Skeletal muscle tissue (tissue), 4 donors: ENCODE data around the gene PTPN12. TPM values are rescaled to one million over a fixed set of nuclear protein-coding genes. Genes with fewer than 3 reads are reported as not detected.

Experiments
- H3K27ac ChIP-seq: one replicate; pipeline ENCODE4 v1.7.0; 2013; ENCODE audit warnings: mild to moderate bottlenecking, low read depth, low read length, inconsistent platforms
- H3K27me3 ChIP-seq, 3 donors: one replicate each; pipeline ENCODE4 v1.7.0; 2013; ENCODE audit warnings: low read length in 3 of 3; ENCODE audit not compliant: control insufficient read depth in 3 of 3, insufficient read depth in 3 of 3
- H3K36me3 ChIP-seq, 3 donors: one replicate each; pipeline ENCODE4 v1.7.0; 2013; ENCODE audit warnings: low read length in 3 of 3; ENCODE audit not compliant: control insufficient read depth in 3 of 3, insufficient read depth in 3 of 3
- H3K4me1 ChIP-seq, 3 donors: one replicate each; pipeline ENCODE4 v1.7.0; 2013; ENCODE audit warnings: low read length in 3 of 3, mild to moderate bottlenecking in 3 of 3; ENCODE audit not compliant: control insufficient read depth in 3 of 3, insufficient read depth in 3 of 3
- H3K4me3 ChIP-seq, 3 donors: one replicate each; pipeline ENCODE4 v1.7.0; 2013; ENCODE audit warnings: low read length in 3 of 3
- H3K9ac ChIP-seq, 3 donors: one replicate each; pipeline ENCODE4 v1.7.0; 2013; ENCODE audit warnings: low read length in 3 of 3, mild to moderate bottlenecking in 3 of 3, moderate library complexity in 2 of 3, low read depth in 1 of 3
- H3K9me3 ChIP-seq, 3 donors: one replicate each; pipeline ENCODE4 v1.7.0; 2013; ENCODE audit warnings: low read length in 3 of 3; ENCODE audit not compliant: control insufficient read depth in 3 of 3
- total RNA-seq: library from RNA; depleted of rRNA; stranded (reverse); fragments of >200 nt; gene quantifications from one replicate; pipeline ENCODE4 v1.2.3, GENCODE V29; 2014
- donor health status: Osteomylitis.

The PTPN12 gene
- total RNA-seq, 1 donor from 2014 or later, result 93.9 TPM

DNA sequence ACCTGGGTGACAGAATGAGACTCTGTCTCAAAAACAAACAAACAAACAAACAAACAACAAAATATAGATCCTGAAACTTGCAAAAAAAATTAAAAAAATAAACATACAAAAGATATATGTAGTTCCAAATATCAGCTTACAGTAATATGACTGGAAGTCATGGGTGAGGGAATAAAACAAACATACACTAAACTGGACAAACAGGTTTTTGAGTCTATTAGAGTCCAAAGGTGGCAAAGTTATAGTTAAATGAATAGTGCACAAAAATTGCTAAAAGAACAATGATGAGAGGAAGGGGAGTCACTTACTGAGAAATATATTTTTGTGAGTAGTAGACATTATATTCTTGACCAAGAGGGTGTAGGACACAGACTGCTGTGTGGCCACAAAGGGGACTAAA is 142.5 kb downstream of the PTPN12 start:
- H3K4me3 ChIP-seq, result no peak overlapping the region
- no peaks in the 10 kb centered on the region for H3K27me3 ChIP-seq
- no peak overlapping the region for H3K27ac ChIP-seq
- peaks cover 5 to 9% (median 7%) of the 10 kb centered on the region in 3 donors for H3K36me3 ChIP-seq
- no peak overlapping the region for H3K9ac ChIP-seq
- H3K4me1 ChIP-seq, result no peaks in the 10 kb centered on the region
- no peaks in the 10 kb centered on the region for H3K9me3 ChIP-seq

DNA sequence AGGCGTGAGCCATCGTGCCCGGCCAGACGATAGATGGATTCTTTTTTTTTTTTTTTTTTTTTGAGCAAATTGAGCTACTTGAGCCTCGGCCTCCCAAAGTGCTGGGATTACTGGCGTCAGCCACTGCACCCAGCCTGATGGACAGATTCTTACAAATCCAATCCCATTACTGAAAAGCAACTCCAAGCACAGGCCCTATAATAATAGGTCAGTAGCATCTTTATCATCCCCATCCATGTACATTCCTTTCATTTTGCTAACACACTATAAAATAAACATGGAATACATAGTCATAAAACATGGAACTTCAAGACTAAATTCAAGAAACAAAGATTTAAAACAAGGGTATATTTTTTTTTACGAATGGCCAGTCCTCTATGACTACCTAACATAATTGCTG is 143.2 kb downstream of the PTPN12 start:
- Histone ChIP-seq H3K27me3 (no peaks in the 10 kb centered on the region), H3K27ac (no peak overlapping the region), H3K36me3 (peaks cover 5 to 9% (median 7%) of the 10 kb centered on the region in 3 donors), H3K9me3 (no peaks in the 10 kb centered on the region), H3K4me3 (no peak overlapping the region), H3K4me1 (peaks cover 0 to 2% (median 1%) of the 10 kb centered on the region in 3 donors), H3K9ac (no peak overlapping the region)

DNA sequence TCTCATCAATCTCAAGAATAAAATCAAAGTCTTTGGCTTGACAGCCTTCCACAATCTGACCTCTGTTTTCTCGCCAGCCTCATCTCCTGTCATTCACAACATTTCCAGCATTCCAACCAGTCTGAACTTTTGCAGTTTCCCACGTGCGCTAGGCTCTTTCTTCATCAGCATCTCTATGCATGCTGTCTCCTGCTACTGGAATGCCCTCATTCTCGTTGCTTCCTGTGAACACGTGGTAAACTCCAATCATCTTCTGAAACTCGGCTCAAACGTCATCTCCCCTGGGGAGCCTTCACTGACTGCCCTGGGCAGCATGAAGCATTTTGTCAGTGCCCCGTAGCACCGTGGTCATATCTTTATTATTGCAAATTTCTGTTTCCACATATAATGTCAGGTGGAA is 146.9 kb downstream of the PTPN12 start:
- Histone ChIP-seq H3K9me3 (no peaks in the 10 kb centered on the region), H3K4me3 (no peak overlapping the region), H3K36me3 (peaks cover 5 to 9% (median 7%) of the 10 kb centered on the region in 3 donors), H3K9ac (no peak overlapping the region), H3K27me3 (no peaks in the 10 kb centered on the region), H3K27ac (no peak overlapping the region), H3K4me1 (peaks cover 0 to 4% (median 4%) of the 10 kb centered on the region in 3 donors)

DNA sequence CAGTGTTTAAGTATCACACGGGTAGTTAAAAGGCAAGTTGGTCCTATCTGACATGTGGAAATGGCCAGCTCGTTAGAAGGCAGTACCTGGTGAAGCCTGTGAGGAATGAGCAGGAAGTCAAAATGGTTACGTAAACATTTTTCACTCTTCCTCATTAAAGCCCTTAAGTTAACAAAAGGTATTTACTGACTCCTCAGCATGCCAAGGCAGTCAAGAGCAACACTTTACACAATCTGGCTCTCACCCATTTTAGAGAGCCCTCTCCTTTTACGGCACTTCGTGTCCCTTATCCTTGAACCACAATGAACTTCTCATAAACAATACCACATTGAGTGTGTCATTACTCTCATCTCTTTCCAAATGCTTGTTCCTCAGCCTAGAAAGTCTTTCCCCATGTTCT is 148.1 kb downstream of the PTPN12 start:
- Histone ChIP-seq H3K27me3 (no peaks in the 10 kb centered on the region), H3K4me1 (peaks cover 2 to 4% (median 4%) of the 10 kb centered on the region in 3 donors), H3K4me3 (no peak overlapping the region), H3K36me3 (peaks cover 5 to 9% (median 7%) of the 10 kb centered on the region in 3 donors), H3K27ac (no peak overlapping the region), H3K9ac (no peak overlapping the region), H3K9me3 (no peaks in the 10 kb centered on the region)

DNA sequence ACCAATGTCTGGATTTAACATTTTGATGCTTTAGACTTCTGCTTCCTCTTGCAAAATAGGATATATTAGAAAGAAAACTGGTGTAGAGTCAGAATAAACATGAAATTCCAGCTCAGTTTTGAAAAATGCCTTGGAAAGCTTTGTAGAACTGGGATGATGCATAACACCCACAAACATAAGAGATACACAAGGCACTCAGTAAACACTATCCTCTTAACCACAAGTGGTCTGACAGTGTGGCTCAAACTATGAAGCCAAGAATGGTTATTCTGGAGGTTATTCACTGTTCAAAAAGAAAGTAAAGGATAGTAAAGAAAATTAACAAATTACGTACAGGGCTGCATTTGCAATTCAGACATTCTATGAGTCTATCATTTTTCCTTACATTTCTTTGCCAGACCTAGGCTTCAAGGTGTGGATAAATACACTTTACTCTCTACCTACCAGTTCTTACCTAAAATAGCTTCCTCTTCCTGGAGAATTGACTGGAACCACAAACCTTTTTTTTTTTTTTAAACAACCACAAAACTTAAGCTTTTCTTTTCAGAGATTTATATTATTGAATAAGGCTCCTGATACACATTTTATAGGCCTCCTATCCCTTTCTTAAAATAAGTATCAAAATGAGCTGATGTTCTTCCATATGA is 150.1 kb downstream of the PTPN12 start:
- Histone ChIP-seq H3K9me3 (no peaks in the 10 kb centered on the region), H3K4me3 (no peak overlapping the region), H3K9ac (no peak overlapping the region), H3K27ac (no peak overlapping the region), H3K27me3 (no peaks in the 10 kb centered on the region), H3K4me1 (peaks cover 2 to 7% (median 4%) of the 10 kb centered on the region in 3 donors), H3K36me3 (peaks cover 6 to 9% (median 7%) of the 10 kb centered on the region in 3 donors)

DNA sequence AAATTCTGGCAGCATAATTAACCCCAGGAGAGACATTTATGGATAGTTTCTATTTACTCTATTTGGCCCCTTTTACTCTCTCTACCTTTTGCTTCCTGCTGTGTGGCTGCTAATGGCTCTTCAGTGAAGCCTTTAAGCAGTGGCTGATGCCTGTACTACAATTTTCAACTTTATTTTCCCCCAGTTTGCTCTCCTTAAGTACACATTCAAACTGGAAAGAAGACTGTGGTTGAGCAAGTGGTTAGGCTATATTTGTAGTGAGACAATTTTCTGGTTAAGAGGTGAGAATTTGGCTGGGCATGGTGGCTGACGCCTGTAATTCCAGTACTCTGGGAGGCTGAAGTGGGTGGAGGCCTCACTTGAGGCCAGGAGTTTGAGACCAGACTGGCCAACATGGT is 150.7 kb downstream of the PTPN12 start:
- Histone ChIP-seq H3K9me3 (no peaks in the 10 kb centered on the region), H3K36me3 (peaks cover 4 to 7% (median 4%) of the 10 kb centered on the region in 3 donors), H3K4me1 (peaks cover 2 to 8% (median 4%) of the 10 kb centered on the region in 3 donors), H3K27ac (no peak overlapping the region), H3K9ac (no peak overlapping the region), H3K4me3 (no peak overlapping the region), H3K27me3 (no peaks in the 10 kb centered on the region)

Other genes starting within 250 kb of the PTPN12 start
- gene GSAP, start 120.9 kb upstream of the PTPN12 start, total RNA-seq, result 6.8 TPM
- 24.0 TPM for gene RSBN1L, start 159.2 kb downstream of the PTPN12 start, total RNA-seq